ENCODE results near the gene TANC1. TPM values are rescaled to one million over a fixed set of nuclear protein-coding genes. Genes with fewer than 3 reads are reported as not detected.

The TANC1 gene
- polyA plus RNA-seq, 2 of the 4 experiments (the other 2 are of a cell fraction), result 9.2 to 21.2 TPM

DNA sequence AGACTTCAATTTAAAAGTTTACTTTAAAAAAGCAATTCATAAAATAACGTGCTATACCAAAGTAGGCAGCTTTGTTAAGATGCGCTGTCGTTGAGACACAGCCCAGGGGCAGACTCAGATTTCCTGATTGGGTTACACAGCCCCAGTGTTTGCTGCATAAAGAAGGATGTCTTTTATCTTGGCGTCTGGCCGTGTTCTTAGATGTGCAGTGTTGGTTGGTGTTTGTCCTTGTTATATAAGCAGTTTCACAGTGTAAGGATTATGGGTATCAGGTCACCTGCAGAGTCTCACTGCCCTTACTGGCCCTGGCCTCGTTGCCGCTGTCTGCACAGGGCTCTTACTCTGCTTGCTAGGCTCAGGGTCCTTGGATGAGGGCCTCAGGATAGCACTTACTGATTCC is 209.5 kb downstream of the TANC1 start:
- no peak for FAIRE-seq
- H3K4me3 ChIP-seq, result no peak overlapping the region
- no peak for DNase-seq (ENCODE audit: low read depth in 1 of 2, low spot score in 1 of 2)
- ATAC-seq, result no peak
- H3K4me1 ChIP-seq, result no peaks in the 10 kb centered on the region
- POLR2A ChIA-PET, result no interaction called here
- WGBS (ENCODE audit: missing lambda C conversion rate), result 88% methylated on average over 7 of the region's 7 CpGs
- H3K4me2 ChIP-seq, result no peak overlapping the region
- no peak overlapping the region for H3K27ac ChIP-seq
- CTCF ChIA-PET, result interaction anchor here (1.1 to 1.5 kb wide), 2 partner anchors 9 to 18 kb away, joined by 3 read pairs; no protein-coding TSS in a partner anchor
- no peaks in the 10 kb centered on the region for H3K9me3 ChIP-seq
- TF ChIP-seq MYC (IDR thresholded peaks at IDR 0.05; ENCODE audit: borderline replicate concordance, low read length) (no peak), HEYL (CRISPR knock-in tag; IDR thresholded peaks at IDR 0.05) (no peak), RAD21 (conservative IDR thresholded peaks at IDR 0.05 in 1 of 2, IDR thresholded peaks at IDR 0.05 in 1 of 2) (no peak), SREBF2 (IDR thresholded peaks at IDR 0.05) (no peak), HOXB13 (CRISPR knock-in tag; IDR thresholded peaks at IDR 0.05; ENCODE audit: low read depth) (no peak)

- CTCF ChIA-PET, result interaction anchor here (0.6 to 1.5 kb wide), 4 partner anchors 8 to 772 kb away, joined by 3 read pairs; no protein-coding TSS in a partner anchor
- H3K4me3 ChIP-seq, result no peak overlapping the region
- TF ChIP-seq MAZ (IDR thresholded peaks at IDR 0.05; ENCODE audit: borderline replicate concordance, low read depth, low read length), result no peak
- TF ChIP-seq EHF (CRISPR knock-in tag; IDR thresholded peaks at IDR 0.05), result no peak
- no peak for TF ChIP-seq HOXB5 (CRISPR knock-in tag; IDR thresholded peaks at IDR 0.05)
- no peak for TF ChIP-seq HOXB13 (CRISPR knock-in tag; IDR thresholded peaks at IDR 0.05; ENCODE audit: low read depth)
- TF ChIP-seq, protein P1, sequence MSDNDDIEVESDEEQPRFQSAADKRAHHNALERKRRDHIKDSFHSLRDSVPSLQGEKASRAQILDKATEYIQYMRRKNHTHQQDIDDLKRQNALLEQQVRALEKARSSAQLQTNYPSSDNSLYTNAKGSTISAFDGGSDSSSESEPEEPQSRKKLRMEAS (IDR thresholded peaks at IDR 0.05), result no peak
- TF ChIP-seq, protein P2, sequence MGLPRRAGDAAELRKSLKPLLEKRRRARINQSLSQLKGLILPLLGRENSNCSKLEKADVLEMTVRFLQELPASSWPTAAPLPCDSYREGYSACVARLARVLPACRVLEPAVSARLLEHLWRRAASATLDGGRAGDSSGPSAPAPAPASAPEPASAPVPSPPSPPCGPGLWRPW (IDR thresholded peaks at IDR 0.05), result no peak
- no peak for TF ChIP-seq ZSCAN20 (CRISPR knock-in tag; IDR thresholded peaks at IDR 0.05)
- TF ChIP-seq RAD21 (conservative IDR thresholded peaks at IDR 0.05 in 1 of 2, IDR thresholded peaks at IDR 0.05 in 1 of 2), result no peak
- TF ChIP-seq CHD4 (IDR thresholded peaks at IDR 0.05; ENCODE audit: borderline replicate concordance), result no peak
- TF ChIP-seq NFE2L2 (conservative IDR thresholded peaks at IDR 0.05; ENCODE audit: low read length), result no peak
- no peak for TF ChIP-seq NR3C1 (IDR thresholded peaks at IDR 0.05)
- TF ChIP-seq HOXA7 (CRISPR knock-in tag; IDR thresholded peaks at IDR 0.05), result no peak
- TF ChIP-seq, protein P3, sequence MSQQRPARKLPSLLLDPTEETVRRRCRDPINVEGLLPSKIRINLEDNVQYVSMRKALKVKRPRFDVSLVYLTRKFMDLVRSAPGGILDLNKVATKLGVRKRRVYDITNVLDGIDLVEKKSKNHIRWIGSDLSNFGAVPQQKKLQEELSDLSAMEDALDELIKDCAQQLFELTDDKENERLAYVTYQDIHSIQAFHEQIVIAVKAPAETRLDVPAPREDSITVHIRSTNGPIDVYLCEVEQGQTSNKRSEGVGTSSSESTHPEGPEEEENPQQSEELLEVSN (IDR thresholded peaks at IDR 0.05; ENCODE audit: borderline replicate concordance, low read depth), result no peak
- no peak for TF ChIP-seq ZC3H11A (IDR thresholded peaks at IDR 0.05)
- no peak for TF ChIP-seq KDM1A (IDR thresholded peaks at IDR 0.05; ENCODE audit: low read depth)
- TF ChIP-seq, protein P4, sequence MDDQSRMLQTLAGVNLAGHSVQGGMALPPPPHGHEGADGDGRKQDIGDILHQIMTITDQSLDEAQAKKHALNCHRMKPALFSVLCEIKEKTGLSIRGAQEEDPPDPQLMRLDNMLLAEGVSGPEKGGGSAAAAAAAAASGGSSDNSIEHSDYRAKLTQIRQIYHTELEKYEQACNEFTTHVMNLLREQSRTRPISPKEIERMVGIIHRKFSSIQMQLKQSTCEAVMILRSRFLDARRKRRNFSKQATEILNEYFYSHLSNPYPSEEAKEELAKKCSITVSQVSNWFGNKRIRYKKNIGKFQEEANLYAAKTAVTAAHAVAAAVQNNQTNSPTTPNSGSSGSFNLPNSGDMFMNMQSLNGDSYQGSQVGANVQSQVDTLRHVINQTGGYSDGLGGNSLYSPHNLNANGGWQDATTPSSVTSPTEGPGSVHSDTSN (IDR thresholded peaks at IDR 0.05), result no peak
- no peak for TF ChIP-seq MAFK (IDR thresholded peaks at IDR 0.05; ENCODE audit: partially characterized antibody)
Observed at GRCh38 chr2:159179096-159179495, 210.7 kb downstream of the TANC1 start.

DNA sequence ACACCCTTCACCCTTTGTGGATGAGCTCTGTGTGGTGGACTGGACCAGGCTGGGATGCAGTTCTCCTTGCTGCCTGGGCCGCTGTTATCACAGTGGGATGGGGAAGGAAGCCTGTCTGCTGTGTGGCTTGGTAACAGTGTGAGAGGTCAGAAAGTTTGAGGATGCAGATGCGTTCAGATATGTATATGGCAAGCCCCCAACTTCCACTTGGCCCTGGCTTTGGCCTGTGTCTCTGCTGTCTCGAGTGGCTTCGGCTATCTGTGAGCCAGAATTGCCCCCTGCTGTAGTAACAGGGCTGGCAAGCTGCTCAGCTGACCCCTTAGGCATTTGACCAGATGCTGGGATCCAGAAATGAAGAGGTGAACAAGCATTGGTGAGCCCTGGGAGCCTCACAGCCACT is 211.3 kb downstream of the TANC1 start:
- Histone ChIP-seq H3K4me1 (no peaks in the 10 kb centered on the region), H3K27ac (no peak overlapping the region), H3K4me2 (no peak overlapping the region), H3K9me3 (no peaks in the 10 kb centered on the region), H3K4me3 (no peak overlapping the region)
- TF ChIP-seq, protein P4 (IDR thresholded peaks at IDR 0.05), result no peak
- no peak for TF ChIP-seq HOXB13 (CRISPR knock-in tag; IDR thresholded peaks at IDR 0.05; ENCODE audit: low read depth)
- no peak for TF ChIP-seq EP300 (IDR thresholded peaks at IDR 0.05)
- TF ChIP-seq PHF8 (IDR thresholded peaks at IDR 0.05; ENCODE audit: borderline replicate concordance, low read depth), result no peak
- no peak for TF ChIP-seq KDM5A (IDR thresholded peaks at IDR 0.05)
- TF ChIP-seq FOXS1 (CRISPR knock-in tag; IDR thresholded peaks at IDR 0.05), result no peak
- TF ChIP-seq, protein P3 (IDR thresholded peaks at IDR 0.05; ENCODE audit: borderline replicate concordance, low read depth), result no peak
- no peak for TF ChIP-seq POLR2A (IDR thresholded peaks at IDR 0.05; ENCODE audit: low read length)
- FAIRE-seq (no peak), DNase-seq (ENCODE audit: low read depth in 1 of 2, low spot score in 1 of 2) (no peak), ATAC-seq (no peak)
- ChIA-PET CTCF (interaction anchor here (0.6 kb wide), 3 partner anchors 204 to 772 kb away, joined by 3 to 4 read pairs (median 3); no protein-coding TSS in a partner anchor), POLR2A (no interaction called here)
- 75% methylated on average over 4 of the region's 4 CpGs for WGBS (ENCODE audit: missing lambda C conversion rate)

More at GRCh38 chr2:159179096-159179495, 210.7 kb downstream of the TANC1 start:
- Histone ChIP-seq H3K4me2 (no peak overlapping the region), H3K9me3 (no peaks in the 10 kb centered on the region), H3K4me1 (no peaks in the 10 kb centered on the region), H3K27ac (no peak overlapping the region)
- WGBS (ENCODE audit: missing lambda C conversion rate), result 89% methylated on average over 8 of the region's 8 CpGs
- ATAC-seq (no peak), FAIRE-seq (no peak), DNase-seq (ENCODE audit: low read depth in 1 of 2, low spot score in 1 of 2) (no peak)
- POLR2A ChIA-PET, result no interaction called here

Measured in A549 (cell line).